ENCODE data around the gene RPS6KA2.

RPS6KA2 gene

DNA sequence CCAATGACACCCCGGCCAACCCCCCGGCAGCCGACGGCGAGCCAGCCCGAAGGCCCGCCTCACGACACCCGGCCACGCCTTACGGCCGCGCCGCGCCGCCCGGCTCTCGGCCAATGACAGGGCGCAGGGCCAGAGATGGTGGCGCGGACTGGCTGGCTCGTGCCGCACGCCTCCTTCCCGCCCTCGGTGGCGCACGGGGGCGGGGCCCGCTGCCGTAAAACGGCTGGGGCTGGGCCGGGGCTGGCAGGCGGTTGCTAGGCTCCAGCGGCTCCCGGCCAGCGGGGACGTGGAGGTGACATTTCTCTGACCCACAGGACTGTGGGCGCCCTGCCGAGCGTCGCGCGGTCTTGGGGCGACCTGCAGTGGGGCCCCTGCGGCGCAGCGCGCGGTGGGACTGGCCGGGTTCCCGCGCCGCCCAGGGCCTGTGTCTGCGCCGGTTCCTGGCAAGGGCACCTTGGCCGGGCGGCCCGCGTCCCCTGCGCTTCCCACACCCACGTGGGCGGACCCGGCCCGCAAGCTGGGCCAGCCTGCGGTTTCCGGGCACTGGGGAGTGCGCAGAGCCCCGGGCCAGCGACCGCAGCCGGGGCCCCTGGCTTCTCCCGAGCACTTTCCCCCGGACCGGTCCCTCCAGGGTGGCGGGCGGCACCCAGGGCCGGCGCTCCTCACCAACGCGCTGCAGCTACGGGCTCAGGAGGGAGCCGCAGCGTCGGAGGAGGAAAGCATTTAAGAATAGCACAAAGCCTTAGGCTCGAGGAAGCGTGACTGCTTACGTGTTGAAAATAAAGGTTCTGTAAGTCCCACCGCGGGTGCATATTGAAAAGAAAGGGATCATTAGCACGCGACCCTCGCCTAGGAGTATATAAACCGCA, 243.9 kb downstream of the RPS6KA2 start, which contains the start of gene MPC1:
Gene MPC1 (minus strand): TSS at position 8 of the 869 bp plus-strand sequence. CDS start 64 bp downstream, outside the sequence.
- ChIA-PET POLR2A (interaction anchor here (0.7 to 1.0 kb wide), 2 partner anchors 10 to 72 kb away, joined by 3 to 4 read pairs; no protein-coding TSS in a partner anchor), CTCF (interaction anchor here (1.0 kb wide), 1 partner anchor 18 kb away, joined by 7 read pairs; no protein-coding TSS in a partner anchor)
- peak; percentile 97 for DNase-seq (ENCODE audit: extremely low spot score)
- TF ChIP-seq LEF1 (IDR thresholded peaks at IDR 0.05; ENCODE audit: borderline replicate concordance) = peak; percentile 32; the same call in 1 of the 2 replicates
- TF ChIP-seq ZNF384 (IDR thresholded peaks at IDR 0.05) = no peak
- TF ChIP-seq, protein P1, sequence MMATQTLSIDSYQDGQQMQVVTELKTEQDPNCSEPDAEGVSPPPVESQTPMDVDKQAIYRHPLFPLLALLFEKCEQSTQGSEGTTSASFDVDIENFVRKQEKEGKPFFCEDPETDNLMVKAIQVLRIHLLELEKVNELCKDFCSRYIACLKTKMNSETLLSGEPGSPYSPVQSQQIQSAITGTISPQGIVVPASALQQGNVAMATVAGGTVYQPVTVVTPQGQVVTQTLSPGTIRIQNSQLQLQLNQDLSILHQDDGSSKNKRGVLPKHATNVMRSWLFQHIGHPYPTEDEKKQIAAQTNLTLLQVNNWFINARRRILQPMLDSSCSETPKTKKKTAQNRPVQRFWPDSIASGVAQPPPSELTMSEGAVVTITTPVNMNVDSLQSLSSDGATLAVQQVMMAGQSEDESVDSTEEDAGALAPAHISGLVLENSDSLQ (IDR thresholded peaks at IDR 0.05) = peak; percentile 16; the same call in 1 of the 2 replicates
- no peak for TF ChIP-seq CTBP1 (IDR thresholded peaks at IDR 0.05; ENCODE audit: borderline replicate concordance)
- TF ChIP-seq L3MBTL2 (conservative IDR thresholded peaks at IDR 0.05) = peak; percentile 42
- no peak for TF ChIP-seq HDGF (IDR thresholded peaks at IDR 0.05; ENCODE audit: borderline replicate concordance)
- no peak for TF ChIP-seq FOXK2 (IDR thresholded peaks at IDR 0.05)
- no peak for TF ChIP-seq NFRKB (IDR thresholded peaks at IDR 0.05)
- TF ChIP-seq FOXM1 (IDR thresholded peaks at IDR 0.05; ENCODE audit: borderline replicate concordance) = peak; percentile 3; the same call in 1 of the 2 replicates
- no peak for TF ChIP-seq TARDBP (IDR thresholded peaks at IDR 0.05)
- TF ChIP-seq SP1 (IDR thresholded peaks at IDR 0.05) = no peak
- no peak for TF ChIP-seq SUZ12 (IDR thresholded peaks at IDR 0.05)
- no peak for TF ChIP-seq ELF4 (IDR thresholded peaks at IDR 0.05)
- TF ChIP-seq BHLHE40 (IDR thresholded peaks at IDR 0.05; ENCODE audit: borderline replicate concordance) = no peak

DNA sequence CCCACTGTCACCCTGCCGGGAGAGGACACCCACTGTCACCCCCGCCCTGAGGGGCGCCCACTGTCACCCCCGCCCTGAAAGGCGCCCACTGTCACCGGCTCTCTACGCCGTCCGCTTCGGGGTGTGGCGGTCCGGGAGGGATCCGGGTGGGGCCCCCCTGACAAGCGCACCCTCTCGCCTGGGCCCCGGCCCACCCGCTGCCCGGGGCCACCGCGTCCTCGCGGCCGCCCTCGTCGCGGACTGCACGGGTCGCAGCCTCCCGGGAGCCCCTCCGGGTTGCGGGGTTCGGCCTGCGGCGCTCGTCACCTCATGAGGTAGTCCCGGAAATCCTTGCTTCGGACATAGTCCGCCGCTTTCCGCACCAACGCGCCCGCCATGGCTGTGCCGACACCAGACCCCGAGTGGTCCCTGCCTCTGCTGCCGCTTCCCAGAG, 244.5 kb downstream of the RPS6KA2 start:
- POLR2A ChIA-PET = no interaction called here
- CTCF ChIA-PET = no interaction called here
- TF ChIP-seq L3MBTL2 (conservative IDR thresholded peaks at IDR 0.05) = no peak
- no peak for TF ChIP-seq HDGF (IDR thresholded peaks at IDR 0.05; ENCODE audit: borderline replicate concordance)
- TF ChIP-seq BHLHE40 (IDR thresholded peaks at IDR 0.05; ENCODE audit: borderline replicate concordance) = no peak
- TF ChIP-seq SUZ12 (IDR thresholded peaks at IDR 0.05) = no peak
- no peak for TF ChIP-seq CTBP1 (IDR thresholded peaks at IDR 0.05; ENCODE audit: borderline replicate concordance)
- no peak for TF ChIP-seq LEF1 (IDR thresholded peaks at IDR 0.05; ENCODE audit: borderline replicate concordance)
- no peak for TF ChIP-seq FOXK2 (IDR thresholded peaks at IDR 0.05)
- no peak for TF ChIP-seq FOXA1 (IDR thresholded peaks at IDR 0.05)
- TF ChIP-seq ELF4 (IDR thresholded peaks at IDR 0.05) = no peak
- TF ChIP-seq, protein P1 (IDR thresholded peaks at IDR 0.05) = no peak
- no peak for TF ChIP-seq ARNT (IDR thresholded peaks at IDR 0.05)
- TF ChIP-seq FOXM1 (IDR thresholded peaks at IDR 0.05; ENCODE audit: borderline replicate concordance) = no peak
- no peak for TF ChIP-seq NFRKB (IDR thresholded peaks at IDR 0.05)
- no peak for TF ChIP-seq ZNF384 (IDR thresholded peaks at IDR 0.05)
- no peak for TF ChIP-seq TARDBP (IDR thresholded peaks at IDR 0.05)
- no peak for TF ChIP-seq SP1 (IDR thresholded peaks at IDR 0.05)
- DNase-seq (ENCODE audit: extremely low spot score) = no peak

DNA sequence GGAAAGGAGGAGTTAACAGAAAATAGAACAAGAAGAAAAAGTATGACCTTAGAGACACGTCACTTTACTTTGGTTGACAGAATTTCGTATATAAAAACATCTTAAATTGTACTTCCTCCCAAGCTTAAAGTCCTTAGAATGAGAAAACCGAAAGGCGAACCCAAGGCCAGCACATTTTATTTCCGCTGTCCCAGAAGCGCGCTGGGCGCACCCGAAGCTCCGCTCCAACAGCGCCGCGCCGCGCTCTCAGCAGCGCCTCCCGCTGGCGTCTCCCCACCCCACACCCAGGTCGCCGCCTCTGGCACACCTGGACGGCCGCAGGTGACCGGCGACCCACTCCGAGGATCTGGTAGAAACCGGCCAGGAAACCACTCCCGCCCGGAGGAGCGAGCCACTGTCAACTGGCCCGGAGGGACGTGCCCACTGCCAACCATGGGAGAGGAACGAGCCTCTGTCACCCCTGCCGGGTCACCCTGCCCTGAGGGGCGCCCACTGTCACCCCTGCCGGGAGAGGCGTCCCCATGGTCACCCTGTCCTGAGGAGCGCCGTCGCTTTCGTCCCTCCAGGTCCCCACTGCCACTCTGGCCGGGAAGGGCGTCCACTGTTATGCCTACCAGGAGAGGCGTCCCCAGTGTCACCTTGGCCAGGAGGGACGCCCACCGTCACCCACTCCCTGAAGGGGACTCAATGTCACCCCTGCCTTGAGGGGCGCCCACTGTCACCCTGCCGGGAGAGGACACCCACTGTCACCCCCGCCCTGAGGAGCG, 245.1 kb downstream of the RPS6KA2 start:
- POLR2A ChIA-PET = interaction anchor here (0.8 to 1.3 kb wide), 3 partner anchors 39 to 618 kb away, joined by 3 to 9 read pairs (median 4); partner anchors contain the start of gene CEP43
- CTCF ChIA-PET = interaction anchor here (0.7 to 1.6 kb wide), 14 partner anchors 11 to 351 kb away, joined by 3 to 20 read pairs (median 4); no protein-coding TSS in a partner anchor
- TF ChIP-seq FOXA1 (IDR thresholded peaks at IDR 0.05) = no peak
- peak; percentile 80 for TF ChIP-seq CTBP1 (IDR thresholded peaks at IDR 0.05; ENCODE audit: borderline replicate concordance)
- DNase-seq (ENCODE audit: extremely low spot score) = peak; percentile 80

GRCh38 chr6:166381381-166381732, 245.7 kb downstream of the RPS6KA2 start:
- no peak for DNase-seq (ENCODE audit: extremely low spot score)
- POLR2A ChIA-PET = interaction anchor here (0.8 to 1.3 kb wide), 3 partner anchors 38 to 618 kb away, joined by 3 to 9 read pairs (median 4); partner anchors contain the start of gene CEP43

More at GRCh38 chr6:166381381-166381732, 245.7 kb downstream of the RPS6KA2 start:
- TF ChIP-seq SP1 (IDR thresholded peaks at IDR 0.05) (no peak), L3MBTL2 (conservative IDR thresholded peaks at IDR 0.05) (no peak), FOXK2 (IDR thresholded peaks at IDR 0.05) (no peak), ELF4 (IDR thresholded peaks at IDR 0.05) (no peak), FOXM1 (IDR thresholded peaks at IDR 0.05; ENCODE audit: borderline replicate concordance) (no peak), SUZ12 (IDR thresholded peaks at IDR 0.05) (no peak), ZNF384 (IDR thresholded peaks at IDR 0.05) (no peak), LEF1 (IDR thresholded peaks at IDR 0.05; ENCODE audit: borderline replicate concordance) (no peak), FOXA1 (IDR thresholded peaks at IDR 0.05) (no peak), CTBP1 (IDR thresholded peaks at IDR 0.05; ENCODE audit: borderline replicate concordance) (no peak), HDGF (IDR thresholded peaks at IDR 0.05; ENCODE audit: borderline replicate concordance) (no peak), TARDBP (IDR thresholded peaks at IDR 0.05) (no peak), ARNT (IDR thresholded peaks at IDR 0.05) (no peak), BHLHE40 (IDR thresholded peaks at IDR 0.05; ENCODE audit: borderline replicate concordance) (no peak), NFRKB (IDR thresholded peaks at IDR 0.05) (no peak)
- TF ChIP-seq, protein P1 (IDR thresholded peaks at IDR 0.05) = no peak
- CTCF ChIA-PET = interaction anchor here (0.7 to 1.6 kb wide), 14 partner anchors 10 to 350 kb away, joined by 3 to 20 read pairs (median 4); no protein-coding TSS in a partner anchor
